ENCODE measurements around the gene NPM1. TPM values are rescaled to one million over a fixed set of nuclear protein-coding genes. Genes with fewer than 3 reads are reported as not detected.
"Not testable (repeated sequence)": the region's sequence is repeated elsewhere in the genome, so short reads cannot be mapped to it uniquely, and the experiment has no call there.

Gene NPM1
- total RNA-seq, 1 donor from 2014 or later: 1,157 TPM

DNA sequence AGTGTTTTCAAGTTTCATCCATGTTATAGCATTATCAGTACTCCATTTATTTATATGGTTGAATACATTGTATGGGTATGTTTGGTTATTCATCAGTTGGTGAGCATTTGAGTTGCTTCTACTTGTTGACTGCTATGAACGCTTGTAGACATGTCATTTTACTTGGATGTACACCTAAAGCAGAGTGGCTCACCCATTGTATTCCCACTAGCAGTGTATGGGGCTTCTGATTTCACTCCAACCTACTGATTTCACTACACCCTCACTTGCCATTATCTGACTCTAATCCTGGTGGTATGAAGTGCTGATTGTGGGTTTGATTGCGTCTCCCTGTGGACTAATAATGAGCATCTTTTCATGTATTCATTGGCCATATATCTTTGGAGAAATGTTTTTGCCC lies 9.5 kb downstream of the NPM1 start:
- H3K4me1 Mint-ChIP-seq (ENCODE audit: unreplicated experiment): peaks cover 35% of the 10 kb centered on the region
- H3K27me3 Mint-ChIP-seq (ENCODE audit: unreplicated experiment): no peaks in the 10 kb centered on the region
- no peak for TF ChIP-seq CTCF (IDR thresholded peaks at IDR 0.05)
- H3K36me3 Mint-ChIP-seq (ENCODE audit: unreplicated experiment): peaks cover 65% of the 10 kb centered on the region
- no peaks in the 10 kb centered on the region for H3K9me3 Mint-ChIP-seq (ENCODE audit: unreplicated experiment)
- H3K27ac Mint-ChIP-seq (ENCODE audit: unreplicated experiment): no peak overlapping the region
- H3K4me3 Mint-ChIP-seq (ENCODE audit: unreplicated experiment): no peak overlapping the region
- DNase-seq (ENCODE audit: extremely low spot score, unreplicated experiment): no peak

DNA sequence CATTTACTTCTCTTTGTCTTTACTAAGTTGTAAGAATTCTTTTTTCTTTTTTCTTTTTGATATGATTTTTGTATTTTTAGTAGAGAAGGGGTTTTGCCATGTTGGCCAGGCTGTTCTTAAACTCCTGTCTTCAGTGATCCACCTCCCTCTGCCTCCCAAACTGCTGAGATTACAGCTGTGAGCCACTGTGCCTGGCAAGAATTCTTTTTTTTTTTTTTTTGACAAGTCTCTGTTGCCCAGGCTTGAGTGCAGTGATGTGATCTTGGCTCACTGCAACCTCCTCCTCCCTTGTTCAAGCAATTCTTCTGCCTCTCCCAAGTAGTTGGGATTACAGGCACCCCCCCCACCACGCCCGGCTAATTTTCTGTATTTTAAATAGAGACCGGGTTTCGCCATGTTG lies 9.9 kb downstream of the NPM1 start:
- no peak for TF ChIP-seq CTCF (IDR thresholded peaks at IDR 0.05)
- Mint-ChIP-seq H3K27me3 (ENCODE audit: unreplicated experiment) (no peaks in the 10 kb centered on the region), H3K9me3 (ENCODE audit: unreplicated experiment) (no peaks in the 10 kb centered on the region), H3K27ac (ENCODE audit: unreplicated experiment) (peak overlapping the region; percentile 31), H3K4me1 (ENCODE audit: unreplicated experiment) (peaks cover 33% of the 10 kb centered on the region), H3K36me3 (ENCODE audit: unreplicated experiment) (peaks cover 61% of the 10 kb centered on the region), H3K4me3 (ENCODE audit: unreplicated experiment) (no peak overlapping the region)
- no peak for DNase-seq (ENCODE audit: extremely low spot score, unreplicated experiment)

GRCh38 chr5:171398660-171399059 lies 11.0 kb downstream of the NPM1 start:
- peaks cover 53% of the 10 kb centered on the region for H3K36me3 Mint-ChIP-seq (ENCODE audit: unreplicated experiment)
- H3K9me3 Mint-ChIP-seq (ENCODE audit: unreplicated experiment); DNase-seq (ENCODE audit: extremely low spot score, unreplicated experiment); H3K27me3 Mint-ChIP-seq (ENCODE audit: unreplicated experiment); H3K27ac Mint-ChIP-seq (ENCODE audit: unreplicated experiment); H3K4me3 Mint-ChIP-seq (ENCODE audit: unreplicated experiment): not testable (repeated sequence)
- peaks cover 24% of the 10 kb centered on the region for H3K4me1 Mint-ChIP-seq (ENCODE audit: unreplicated experiment)

DNA sequence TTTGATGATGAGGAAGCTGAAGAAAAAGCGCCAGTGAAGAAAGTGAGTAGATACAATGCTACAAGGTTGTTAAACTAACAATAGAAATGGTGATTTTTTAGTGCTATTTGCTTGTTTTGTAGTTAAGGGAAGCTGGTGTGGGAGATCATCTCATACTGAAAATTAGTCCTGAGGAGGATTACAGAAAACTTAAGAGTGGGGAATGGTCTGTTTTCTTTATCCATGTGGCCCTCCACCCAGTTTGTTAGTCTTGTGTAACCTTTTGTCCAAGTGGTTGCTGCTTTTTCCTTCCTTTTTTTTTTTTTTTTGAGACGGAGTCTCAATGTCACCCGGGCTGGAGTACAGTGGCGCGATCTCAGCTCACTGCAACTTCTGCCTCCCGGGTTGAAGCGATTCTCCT lies 12.5 kb downstream of the NPM1 start:
- Mint-ChIP-seq H3K4me1 (ENCODE audit: unreplicated experiment) (peaks cover 23% of the 10 kb centered on the region), H3K36me3 (ENCODE audit: unreplicated experiment) (peaks cover 50% of the 10 kb centered on the region), H3K27ac (ENCODE audit: unreplicated experiment) (no peak overlapping the region), H3K9me3 (ENCODE audit: unreplicated experiment) (no peaks in the 10 kb centered on the region), H3K4me3 (ENCODE audit: unreplicated experiment) (no peak overlapping the region), H3K27me3 (ENCODE audit: unreplicated experiment) (no peaks in the 10 kb centered on the region)
- no peak for TF ChIP-seq CTCF (IDR thresholded peaks at IDR 0.05)
- no peak for DNase-seq (ENCODE audit: extremely low spot score, unreplicated experiment)

DNA sequence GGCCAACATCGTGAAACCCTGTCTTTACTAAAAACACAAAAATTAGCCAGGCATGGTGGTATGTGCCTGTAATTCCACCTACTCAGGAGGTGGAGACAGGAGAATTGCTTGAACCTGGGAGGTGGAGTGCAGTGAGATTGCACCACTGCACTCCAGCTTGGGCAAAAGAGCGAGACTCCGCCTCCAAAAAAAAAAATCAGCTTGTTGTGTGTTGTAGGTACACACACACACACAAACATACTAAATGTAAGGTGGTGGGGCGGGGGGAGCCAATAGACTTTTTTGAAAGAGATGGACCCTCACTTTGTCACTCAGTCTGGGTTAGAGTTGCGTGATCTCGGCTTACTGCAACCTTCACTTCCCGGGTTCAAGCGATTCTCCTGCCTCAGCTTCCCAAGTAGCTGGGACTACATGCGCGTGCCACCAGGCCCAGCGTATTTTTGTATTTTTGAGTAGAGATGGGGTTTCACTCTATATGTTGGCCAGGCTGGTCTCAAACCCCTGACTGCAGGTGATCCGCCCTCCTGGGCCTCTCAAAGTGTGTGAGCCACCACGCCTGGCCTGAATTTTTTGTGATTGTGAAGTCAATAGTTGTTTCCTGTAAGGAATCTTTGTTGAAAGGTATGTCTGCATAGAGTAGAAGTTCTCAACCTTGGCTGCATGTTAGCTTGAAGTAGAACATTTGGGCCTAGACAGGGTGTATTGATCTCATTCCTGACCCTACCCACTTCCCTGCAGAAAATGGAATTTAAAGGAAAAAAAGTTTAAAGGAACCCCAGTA lies 13.7 kb downstream of the NPM1 start:
- H3K4me1 Mint-ChIP-seq (ENCODE audit: unreplicated experiment): peaks cover 26% of the 10 kb centered on the region
- no peaks in the 10 kb centered on the region for H3K27me3 Mint-ChIP-seq (ENCODE audit: unreplicated experiment)
- DNase-seq (ENCODE audit: extremely low spot score, unreplicated experiment): no peak
- no peak overlapping the region for H3K27ac Mint-ChIP-seq (ENCODE audit: unreplicated experiment)
- H3K36me3 Mint-ChIP-seq (ENCODE audit: unreplicated experiment): peaks cover 55% of the 10 kb centered on the region
- H3K4me3 Mint-ChIP-seq (ENCODE audit: unreplicated experiment): no peak overlapping the region
- no peaks in the 10 kb centered on the region for H3K9me3 Mint-ChIP-seq (ENCODE audit: unreplicated experiment)
- TF ChIP-seq CTCF (IDR thresholded peaks at IDR 0.05): no peak

GRCh38 chr5:171402751-171403150 lies 15.1 kb downstream of the NPM1 start:
- not testable (repeated sequence) for H3K4me3 Mint-ChIP-seq (ENCODE audit: unreplicated experiment)

More at GRCh38 chr5:171402751-171403150, 15.1 kb downstream of the NPM1 start:
- H3K27me3 Mint-ChIP-seq (ENCODE audit: unreplicated experiment); H3K9me3 Mint-ChIP-seq (ENCODE audit: unreplicated experiment); DNase-seq (ENCODE audit: extremely low spot score, unreplicated experiment); H3K27ac Mint-ChIP-seq (ENCODE audit: unreplicated experiment): not testable (repeated sequence)
- peaks cover 56% of the 10 kb centered on the region for H3K36me3 Mint-ChIP-seq (ENCODE audit: unreplicated experiment)
- H3K4me1 Mint-ChIP-seq (ENCODE audit: unreplicated experiment): peaks cover 24% of the 10 kb centered on the region
